ENCODE measurements around the gene TM4SF5.

Gene TM4SF5

DNA sequence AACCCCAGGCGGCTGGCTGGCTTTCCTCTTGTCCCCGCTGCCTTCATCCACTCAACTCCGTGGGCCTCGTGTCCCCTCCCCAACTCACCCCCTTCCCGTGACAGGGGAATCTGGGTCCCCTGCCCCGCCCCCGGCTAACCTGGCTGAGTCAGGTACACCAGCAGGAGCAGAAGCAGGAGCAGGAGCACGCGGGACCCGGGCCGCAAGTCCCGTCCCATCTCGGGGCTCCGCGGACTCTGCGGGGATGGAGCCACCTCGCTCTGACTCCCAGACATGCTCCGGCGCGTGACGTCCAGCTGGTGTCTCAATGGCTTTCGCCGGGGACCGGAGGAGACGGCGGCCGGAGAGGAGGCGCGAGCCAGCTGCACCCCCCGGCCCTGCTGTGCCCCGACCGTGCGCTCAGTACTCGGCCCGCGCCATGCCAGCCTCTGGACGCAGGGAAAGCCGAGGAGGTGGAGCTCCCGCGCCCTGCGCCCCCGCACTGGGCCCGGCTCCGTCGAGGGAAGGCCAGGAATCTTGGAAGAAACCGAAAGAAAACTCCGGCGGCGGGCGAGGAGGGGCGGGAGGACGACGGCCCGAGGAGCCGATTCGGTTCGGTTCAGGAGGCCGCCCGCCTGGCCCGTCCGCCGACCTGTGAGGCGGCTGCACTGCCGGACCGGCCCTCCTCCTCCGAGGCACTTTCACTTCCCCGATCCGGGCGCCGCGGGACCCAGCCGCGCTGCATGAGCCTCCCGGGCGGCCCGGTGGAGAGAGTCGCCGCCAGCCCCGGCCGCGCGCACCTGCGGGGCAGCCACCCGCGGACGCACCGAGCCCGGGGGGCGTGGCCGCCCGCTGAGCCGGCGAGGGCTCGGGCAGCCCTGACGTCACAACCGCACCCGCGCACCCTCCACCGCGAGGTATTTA is 32.3 kb upstream of the TM4SF5 start, which contains the start of the genes CXCL16 and ZMYND15:
Gene CXCL16, minus strand, starts transcription at position 807 of the 903 bp plus-strand sequence. Its CDS starts 589 bp downstream, at position 218.
Gene ZMYND15, plus strand, starts transcription at position 712 of the 903 bp plus-strand sequence. CDS start 716 bp downstream, outside the sequence.
- peak within 1 kb of the TSS; percentile 60 for H3K4me3 ChIP-seq (ENCODE audit: low read length)
- H3K27ac ChIP-seq (ENCODE audit: low read length) = no peak within 1 kb of the TSS
- peaks cover 82% of the 10 kb centered on the region for H3K27me3 ChIP-seq (ENCODE audit: control insufficient read depth, insufficient read depth, low read length)
- H3K36me3 ChIP-seq (ENCODE audit: control insufficient read depth, low read depth, low read length) = no peaks in the 10 kb centered on the region
- H3K4me1 ChIP-seq (ENCODE audit: control insufficient read depth, low read depth, low read length) = peaks cover 4% of the 10 kb centered on the region
- no peaks in the 10 kb centered on the region for H3K9me3 ChIP-seq (ENCODE audit: control insufficient read depth, low read depth, low read length)
- no peak within 1 kb of the TSS for H3K9ac ChIP-seq (ENCODE audit: low read length)

DNA sequence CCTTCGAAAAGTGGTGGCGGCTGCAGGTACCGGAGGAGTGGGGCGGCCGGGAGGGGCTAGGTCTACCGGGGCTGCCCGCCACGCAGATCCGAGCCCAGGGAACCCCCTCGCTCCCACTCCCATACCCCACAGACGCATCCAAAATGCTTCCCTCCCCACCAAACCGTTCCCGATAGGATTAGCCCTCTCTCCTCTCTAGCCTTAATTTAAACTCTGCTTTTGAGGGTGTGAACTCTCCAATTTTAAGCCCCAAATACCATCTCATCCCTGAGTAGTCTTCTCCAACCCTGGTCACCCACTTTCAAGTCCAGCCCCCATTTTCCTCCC is 31.7 kb upstream of the TM4SF5 start:
- Histone ChIP-seq H3K27ac (ENCODE audit: low read length) (no peak overlapping the region), H3K27me3 (ENCODE audit: control insufficient read depth, insufficient read depth, low read length) (peaks cover 86% of the 10 kb centered on the region), H3K4me1 (ENCODE audit: control insufficient read depth, low read depth, low read length) (peaks cover 4% of the 10 kb centered on the region), H3K4me3 (ENCODE audit: low read length) (peak overlapping the region; percentile 60), H3K36me3 (ENCODE audit: control insufficient read depth, low read depth, low read length) (no peaks in the 10 kb centered on the region), H3K9ac (ENCODE audit: low read length) (no peak overlapping the region), H3K9me3 (ENCODE audit: control insufficient read depth, low read depth, low read length) (no peaks in the 10 kb centered on the region)

DNA sequence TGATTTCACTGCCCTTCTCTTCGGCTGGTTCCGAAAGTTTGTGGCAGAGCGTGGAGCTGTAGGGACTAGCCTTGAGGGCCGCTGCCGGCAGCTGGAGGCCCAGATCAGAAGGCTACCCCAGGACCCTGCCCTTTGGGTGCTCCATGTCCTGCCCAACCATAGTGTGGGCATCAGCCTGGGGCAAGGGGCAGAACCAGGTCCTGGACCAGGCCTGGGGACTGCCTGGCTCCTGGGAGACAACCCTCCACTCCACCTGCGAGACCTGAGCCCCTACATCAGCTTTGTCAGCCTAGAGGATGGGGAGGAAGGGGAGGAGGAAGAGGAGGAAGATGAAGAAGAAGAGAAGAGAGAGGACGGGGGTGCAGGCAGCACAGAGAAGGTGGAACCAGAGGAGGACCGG is 31.1 kb upstream of the TM4SF5 start:
- Histone ChIP-seq H3K9ac (ENCODE audit: low read length) (no peak overlapping the region), H3K9me3 (ENCODE audit: control insufficient read depth, low read depth, low read length) (no peaks in the 10 kb centered on the region), H3K27ac (ENCODE audit: low read length) (no peak overlapping the region), H3K4me3 (ENCODE audit: low read length) (no peak overlapping the region), H3K4me1 (ENCODE audit: control insufficient read depth, low read depth, low read length) (peaks cover 4% of the 10 kb centered on the region), H3K36me3 (ENCODE audit: control insufficient read depth, low read depth, low read length) (no peaks in the 10 kb centered on the region), H3K27me3 (ENCODE audit: control insufficient read depth, insufficient read depth, low read length) (peaks cover 86% of the 10 kb centered on the region)

DNA sequence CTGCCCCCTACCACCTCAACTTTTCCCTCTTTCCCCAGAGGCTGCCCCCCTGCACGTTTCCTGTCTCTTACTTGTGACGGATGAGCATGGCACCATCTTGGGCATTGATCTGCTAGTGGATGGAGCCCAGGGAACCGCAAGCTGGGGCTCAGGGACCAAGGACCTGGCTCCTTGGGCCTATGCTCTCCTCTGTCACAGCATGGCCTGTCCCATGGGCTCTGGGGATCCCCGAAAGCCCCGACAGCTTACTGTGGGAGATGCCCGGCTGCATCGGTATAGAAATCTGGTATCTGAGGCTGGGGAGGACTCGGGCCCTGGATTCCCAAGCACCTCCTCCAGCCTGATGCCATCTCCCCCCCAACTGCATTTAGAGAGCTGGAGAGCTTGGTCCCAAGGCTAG is 30.1 kb upstream of the TM4SF5 start:
- no peak overlapping the region for H3K9ac ChIP-seq (ENCODE audit: low read length)
- H3K27me3 ChIP-seq (ENCODE audit: control insufficient read depth, insufficient read depth, low read length) = peaks cover 82% of the 10 kb centered on the region
- H3K36me3 ChIP-seq (ENCODE audit: control insufficient read depth, low read depth, low read length) = no peaks in the 10 kb centered on the region
- no peak overlapping the region for H3K27ac ChIP-seq (ENCODE audit: low read length)
- peaks cover 4% of the 10 kb centered on the region for H3K4me1 ChIP-seq (ENCODE audit: control insufficient read depth, low read depth, low read length)
- H3K4me3 ChIP-seq (ENCODE audit: low read length) = no peak overlapping the region
- H3K9me3 ChIP-seq (ENCODE audit: control insufficient read depth, low read depth, low read length) = no peaks in the 10 kb centered on the region

DNA sequence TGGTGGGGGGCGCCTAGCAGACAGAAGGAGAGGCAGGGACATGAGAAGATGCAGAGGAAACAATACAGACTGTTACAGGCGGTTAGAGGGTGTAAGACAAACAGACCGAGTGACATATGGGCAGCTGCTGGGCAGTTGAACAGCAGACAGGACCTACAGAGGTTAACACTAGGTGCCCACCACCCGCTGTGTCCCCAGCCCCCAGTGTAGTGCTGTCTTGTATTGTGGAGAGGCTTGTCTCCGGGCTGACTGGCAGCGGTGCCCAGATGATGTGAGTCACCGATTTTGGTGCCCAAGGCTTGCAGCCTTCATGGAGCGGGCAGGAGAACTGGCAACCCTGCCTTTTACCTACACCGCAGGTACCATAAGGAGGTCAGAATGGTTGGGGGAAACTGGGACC is 29.6 kb upstream of the TM4SF5 start:
- H3K9me3 ChIP-seq (ENCODE audit: control insufficient read depth, low read depth, low read length) = no peaks in the 10 kb centered on the region
- peaks cover 76% of the 10 kb centered on the region for H3K27me3 ChIP-seq (ENCODE audit: control insufficient read depth, insufficient read depth, low read length)
- H3K27ac ChIP-seq (ENCODE audit: low read length) = no peak overlapping the region
- H3K4me1 ChIP-seq (ENCODE audit: control insufficient read depth, low read depth, low read length) = peaks cover 4% of the 10 kb centered on the region
- no peaks in the 10 kb centered on the region for H3K36me3 ChIP-seq (ENCODE audit: control insufficient read depth, low read depth, low read length)
- H3K9ac ChIP-seq (ENCODE audit: low read length) = no peak overlapping the region
- no peak overlapping the region for H3K4me3 ChIP-seq (ENCODE audit: low read length)

DNA sequence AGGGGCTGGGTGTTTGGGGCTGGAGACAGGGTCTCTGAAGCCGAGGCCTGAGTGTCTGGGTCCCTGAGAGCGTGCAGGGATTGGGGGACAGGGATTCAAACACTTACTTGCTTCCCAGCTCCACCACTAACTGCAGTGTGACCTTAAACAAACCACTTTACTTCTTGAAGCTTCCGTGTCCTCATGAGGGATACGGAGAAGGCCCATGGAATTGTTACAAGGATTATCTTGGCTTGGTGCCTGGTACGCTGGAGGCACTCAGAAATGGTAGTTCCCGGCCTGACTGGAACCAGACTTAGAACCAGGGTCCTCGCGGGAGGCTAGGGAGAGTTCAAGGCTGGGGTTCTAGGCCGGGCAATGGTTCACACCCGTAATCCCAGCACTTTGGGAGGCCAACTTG is 29.1 kb upstream of the TM4SF5 start:
- no peaks in the 10 kb centered on the region for H3K9me3 ChIP-seq (ENCODE audit: control insufficient read depth, low read depth, low read length)
- peaks cover 71% of the 10 kb centered on the region for H3K27me3 ChIP-seq (ENCODE audit: control insufficient read depth, insufficient read depth, low read length)

DNA sequence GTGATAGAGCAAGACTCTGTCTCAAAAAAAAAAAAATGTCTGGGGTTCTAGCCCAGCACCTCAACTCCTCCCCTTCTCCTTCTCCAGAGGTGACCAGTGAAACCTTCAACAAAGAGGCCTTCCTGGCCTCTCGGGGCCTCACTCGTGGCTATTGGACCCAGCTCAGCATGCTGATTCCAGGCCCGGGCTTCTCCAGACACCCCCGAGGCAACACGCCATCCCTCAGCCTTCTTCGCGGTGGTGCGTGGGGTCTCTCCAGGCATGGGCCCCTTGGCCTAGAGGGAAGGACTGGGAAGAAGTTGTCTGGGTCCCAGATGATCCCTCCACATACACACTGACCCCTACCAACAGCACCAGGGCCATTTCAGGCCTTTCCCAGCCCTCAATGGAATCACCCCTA is 28.5 kb upstream of the TM4SF5 start:
- Histone ChIP-seq H3K27me3 (ENCODE audit: control insufficient read depth, insufficient read depth, low read length) (peaks cover 65% of the 10 kb centered on the region), H3K36me3 (ENCODE audit: control insufficient read depth, low read depth, low read length) (no peaks in the 10 kb centered on the region), H3K9ac (ENCODE audit: low read length) (no peak overlapping the region), H3K4me1 (ENCODE audit: control insufficient read depth, low read depth, low read length) (peaks cover 4% of the 10 kb centered on the region), H3K4me3 (ENCODE audit: low read length) (no peak overlapping the region), H3K9me3 (ENCODE audit: control insufficient read depth, low read depth, low read length) (no peaks in the 10 kb centered on the region), H3K27ac (ENCODE audit: low read length) (no peak overlapping the region)

More for the DNA sequence above, 29.1 kb upstream of the TM4SF5 start:
- Histone ChIP-seq H3K27ac (ENCODE audit: low read length) (no peak overlapping the region), H3K4me1 (ENCODE audit: control insufficient read depth, low read depth, low read length) (peaks cover 4% of the 10 kb centered on the region), H3K36me3 (ENCODE audit: control insufficient read depth, low read depth, low read length) (no peaks in the 10 kb centered on the region), H3K4me3 (ENCODE audit: low read length) (no peak overlapping the region), H3K9ac (ENCODE audit: low read length) (no peak overlapping the region)

DNA sequence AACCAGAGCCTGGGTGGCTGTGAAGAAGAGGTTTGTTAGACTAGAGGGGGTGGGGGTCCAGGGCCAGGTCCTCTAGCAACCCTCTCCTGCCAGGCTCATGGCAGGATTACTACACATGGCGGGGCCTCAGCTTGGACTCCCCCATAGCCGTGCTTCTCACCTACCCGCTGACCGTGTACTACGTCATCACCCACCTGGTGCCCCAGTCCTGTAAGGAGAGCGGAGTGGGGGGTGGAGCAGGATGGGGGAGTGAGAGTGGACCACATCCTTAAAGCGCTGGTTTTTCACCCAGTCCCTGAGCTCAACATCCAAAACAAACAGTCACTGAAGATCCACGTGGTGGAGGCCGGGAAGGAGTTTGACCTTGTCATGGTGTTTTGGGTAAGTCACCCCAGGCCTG is 27.8 kb upstream of the TM4SF5 start:
- H3K27me3 ChIP-seq (ENCODE audit: control insufficient read depth, insufficient read depth, low read length) = peaks cover 59% of the 10 kb centered on the region
- no peaks in the 10 kb centered on the region for H3K4me1 ChIP-seq (ENCODE audit: control insufficient read depth, low read depth, low read length)
- H3K9ac ChIP-seq (ENCODE audit: low read length) = no peak overlapping the region
- H3K4me3 ChIP-seq (ENCODE audit: low read length) = no peak overlapping the region
- H3K36me3 ChIP-seq (ENCODE audit: control insufficient read depth, low read depth, low read length) = no peaks in the 10 kb centered on the region
- H3K9me3 ChIP-seq (ENCODE audit: control insufficient read depth, low read depth, low read length) = no peaks in the 10 kb centered on the region
- no peak overlapping the region for H3K27ac ChIP-seq (ENCODE audit: low read length)

DNA sequence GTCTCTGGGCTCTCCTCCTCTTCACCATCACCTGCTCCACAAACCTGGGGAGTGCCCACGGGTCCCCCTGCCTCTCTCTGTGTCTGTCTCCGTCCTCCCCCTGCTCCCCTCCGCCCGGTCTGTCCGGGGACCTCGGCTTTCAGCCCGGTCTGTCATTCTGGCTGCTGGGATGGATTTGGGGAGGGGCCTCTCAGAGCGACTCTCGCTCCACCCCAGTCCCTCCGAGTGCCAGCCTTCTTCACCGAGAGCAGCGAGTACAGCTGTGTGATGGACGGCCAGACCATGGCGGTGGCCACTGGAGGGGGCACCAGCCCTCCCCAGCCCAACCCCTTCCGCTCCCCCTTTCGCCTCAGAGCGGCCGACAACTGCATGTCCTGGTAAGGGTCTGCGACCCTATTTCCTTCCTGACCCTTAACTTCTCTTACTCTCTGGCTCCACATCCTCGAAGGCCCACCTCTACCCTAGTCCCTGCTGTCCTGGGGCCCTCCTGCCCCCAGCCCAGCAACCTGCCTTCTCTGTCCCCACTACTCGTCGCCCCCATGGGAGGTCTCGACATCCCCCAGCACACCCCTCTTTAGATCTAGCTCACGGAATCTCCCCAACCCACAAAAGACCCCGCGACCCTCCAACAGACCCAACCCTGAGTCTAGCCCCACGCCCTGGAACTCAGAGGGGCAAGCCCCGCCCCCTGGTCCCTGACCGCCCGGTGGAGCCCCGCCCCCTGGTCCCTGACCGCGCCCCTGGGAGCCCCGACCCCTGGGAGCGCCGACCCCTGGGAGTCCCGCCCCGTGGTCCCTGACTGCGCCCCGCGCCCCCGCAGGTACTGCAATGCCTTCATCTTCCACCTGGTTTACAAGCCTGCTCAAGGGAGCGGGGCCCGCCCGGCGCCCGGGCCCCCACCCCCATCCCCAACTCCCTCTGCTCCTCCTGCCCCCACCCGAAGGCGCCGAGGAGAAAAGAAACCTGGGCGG is 26.4 kb upstream of the TM4SF5 start:
- peak overlapping the region; percentile 75 for H3K4me3 ChIP-seq (ENCODE audit: low read length)
- no peaks in the 10 kb centered on the region for H3K36me3 ChIP-seq (ENCODE audit: control insufficient read depth, low read depth, low read length)
- no peaks in the 10 kb centered on the region for H3K4me1 ChIP-seq (ENCODE audit: control insufficient read depth, low read depth, low read length)
- H3K27ac ChIP-seq (ENCODE audit: low read length) = no peak overlapping the region
- H3K27me3 ChIP-seq (ENCODE audit: control insufficient read depth, insufficient read depth, low read length) = peaks cover 45% of the 10 kb centered on the region
- H3K9me3 ChIP-seq (ENCODE audit: control insufficient read depth, low read depth, low read length) = no peaks in the 10 kb centered on the region
- no peak overlapping the region for H3K9ac ChIP-seq (ENCODE audit: low read length)

DNA sequence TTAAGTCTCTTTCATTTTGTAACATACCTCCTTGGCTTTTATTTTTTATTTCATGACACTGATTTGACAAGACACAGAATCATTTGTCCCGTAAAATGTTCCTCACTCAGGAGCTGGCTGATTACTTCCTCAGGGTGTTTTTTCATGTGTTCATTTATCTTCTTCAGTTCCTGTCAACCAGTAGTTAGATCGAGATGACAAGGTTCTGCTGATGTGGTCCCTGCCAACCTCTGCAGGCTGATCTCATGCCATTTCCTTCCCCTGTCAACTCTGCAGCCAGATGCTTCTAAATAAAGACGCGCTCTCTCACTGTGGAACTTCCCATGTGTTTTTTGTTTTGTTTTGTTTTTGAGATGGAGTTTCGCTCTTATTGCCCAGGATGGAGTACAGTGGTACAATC is 23.8 kb upstream of the TM4SF5 start:
- Histone ChIP-seq H3K4me1 (ENCODE audit: control insufficient read depth, low read depth, low read length) (no peaks in the 10 kb centered on the region), H3K36me3 (ENCODE audit: control insufficient read depth, low read depth, low read length) (no peaks in the 10 kb centered on the region), H3K9me3 (ENCODE audit: control insufficient read depth, low read depth, low read length) (no peaks in the 10 kb centered on the region), H3K27ac (ENCODE audit: low read length) (no peak overlapping the region), H3K9ac (ENCODE audit: low read length) (no peak overlapping the region), H3K4me3 (ENCODE audit: low read length) (no peak overlapping the region), H3K27me3 (ENCODE audit: control insufficient read depth, insufficient read depth, low read length) (peaks cover 19% of the 10 kb centered on the region)

DNA sequence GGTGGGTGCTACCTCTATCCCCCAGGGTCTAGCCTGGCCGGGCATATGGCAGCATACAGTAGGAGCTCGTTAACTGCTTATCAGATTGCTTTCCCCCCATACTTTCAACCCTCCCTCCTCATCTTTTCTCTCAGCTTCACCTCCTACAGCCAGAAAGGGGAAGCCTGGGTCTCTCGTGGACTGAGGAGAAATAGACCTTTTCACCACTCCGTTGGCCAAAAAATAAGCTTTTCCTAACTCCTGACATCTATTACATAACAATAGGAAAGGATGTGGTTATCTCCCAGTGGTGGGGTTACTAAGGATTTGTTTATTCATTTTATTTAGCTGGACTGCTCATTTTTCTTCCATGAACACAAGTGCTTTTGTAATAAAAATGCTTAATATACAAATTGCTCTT is 23.0 kb upstream of the TM4SF5 start:
- Histone ChIP-seq H3K9me3 (ENCODE audit: control insufficient read depth, low read depth, low read length) (no peaks in the 10 kb centered on the region), H3K27ac (ENCODE audit: low read length) (no peak overlapping the region), H3K4me1 (ENCODE audit: control insufficient read depth, low read depth, low read length) (no peaks in the 10 kb centered on the region), H3K4me3 (ENCODE audit: low read length) (no peak overlapping the region), H3K9ac (ENCODE audit: low read length) (no peak overlapping the region), H3K27me3 (ENCODE audit: control insufficient read depth, insufficient read depth, low read length) (peaks cover 16% of the 10 kb centered on the region), H3K36me3 (ENCODE audit: control insufficient read depth, low read depth, low read length) (no peaks in the 10 kb centered on the region)

All from iPS-18a (cell line).